Peyer's patch (tissue), 4 donors: ENCODE data around the gene KRTAP29-1. TPM values are rescaled to one million over a fixed set of nuclear protein-coding genes. Genes with fewer than 3 reads are reported as not detected.
A peak's percentile ranks its signal among the peaks of the same experiment; 100 is the strongest.

ENCODE experiments used
- DNase-seq, 3 donors: peaks; one replicate each; pipeline ENCODE4 v3.0.0-alpha.2; 2017 to 2019
- H3K27ac ChIP-seq, 4 donors: fragments of 200-600 bp; sonication (generic); one replicate each; pipeline ENCODE4 v1.5.1; 2016 to 2019
- H3K27me3 ChIP-seq, 2 donors: fragments of 200-600 bp; sonication (generic); one replicate each; pipeline ENCODE4 v1.5.1; 2019
- H3K36me3 ChIP-seq, 3 donors: fragments of 200-600 bp; sonication (generic); one replicate each; pipeline ENCODE4 v1.5.1; 2016 to 2019
- H3K4me1 ChIP-seq, 4 donors: fragments of 200-600 bp; sonication (generic); one replicate each; pipeline ENCODE4 v1.5.1; 2016 to 2019
- H3K4me3 ChIP-seq, 4 donors: fragments of 200-600 bp; sonication (generic); 1 replicate in 3 of 4; 2 replicates in 1 of 4; pipeline ENCODE4 v1.5.1; 2016 to 2019; ENCODE audit warnings: mild to moderate bottlenecking in 1 of 4
- H3K9me3 ChIP-seq, 4 donors: fragments of 200-600 bp; sonication (generic); one replicate each; pipeline ENCODE4 v1.5.1; 2016 to 2019; ENCODE audit warnings: mild to moderate bottlenecking in 1 of 4
- POLR2A ChIP-seq, 2 donors: fragments of 450-650 bp; IDR thresholded peaks; one replicate each; pipeline ENCODE4 v1.5.1; 2017; ENCODE audit warnings: antibody characterized with exemption in 2 of 2, mild to moderate bottlenecking in 2 of 2, moderate library complexity in 2 of 2
- total RNA-seq, 4 donors: library from RNA; depleted of rRNA; stranded (reverse); fragments of >200 nt; gene quantifications; one replicate each; pipeline ENCODE4 v1.1.0, GENCODE V29; 2016
- TF ChIP-seq, protein P1 (sequence below), 6 experiments: fragments of 450-650 bp in 4 of 6; fragments of 200-600 bp in 2 of 6; sonication (generic) in 1 of 6; IDR thresholded peaks; one replicate each; pipeline ENCODE4 v1.5.1; 2017 to 2019; ENCODE audit warnings: antibody characterized with exemption in 6 of 6, mild to moderate bottlenecking in 3 of 6, moderate library complexity in 1 of 6

The KRTAP29-1 gene
- total RNA-seq, 4 donors from 2014 or later: not detected

DNA sequence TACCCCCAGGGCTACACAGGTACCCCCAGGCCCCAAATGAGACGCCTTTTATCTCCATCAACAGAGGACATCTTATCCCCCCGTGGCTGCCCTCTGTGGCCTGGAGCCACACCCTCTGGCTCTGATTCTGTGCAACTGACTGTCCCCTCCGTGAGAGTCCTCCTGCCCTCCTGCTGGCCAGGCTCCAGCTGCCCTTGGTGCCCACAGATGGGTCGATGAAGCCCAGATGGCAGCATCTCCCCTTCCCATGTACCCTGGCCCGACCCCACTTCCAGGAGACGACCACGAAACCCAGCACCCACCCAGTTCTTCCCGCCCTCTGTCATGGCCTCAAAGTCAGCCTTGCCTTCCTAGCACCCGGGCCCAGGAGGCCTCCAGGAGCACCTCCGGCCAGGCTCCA lies 22.5 kb upstream of the KRTAP29-1 start:
- Histone ChIP-seq H3K4me3 (no peak overlapping the region), H3K27me3 (no peaks in the 10 kb centered on the region), H3K36me3 (no peaks in the 10 kb centered on the region), H3K9me3 (no peaks in the 10 kb centered on the region), H3K27ac (no peak overlapping the region), H3K4me1 (no peaks in the 10 kb centered on the region)
- no peak for TF ChIP-seq POLR2A (IDR thresholded peaks at IDR 0.05)
- TF ChIP-seq, protein P1, sequence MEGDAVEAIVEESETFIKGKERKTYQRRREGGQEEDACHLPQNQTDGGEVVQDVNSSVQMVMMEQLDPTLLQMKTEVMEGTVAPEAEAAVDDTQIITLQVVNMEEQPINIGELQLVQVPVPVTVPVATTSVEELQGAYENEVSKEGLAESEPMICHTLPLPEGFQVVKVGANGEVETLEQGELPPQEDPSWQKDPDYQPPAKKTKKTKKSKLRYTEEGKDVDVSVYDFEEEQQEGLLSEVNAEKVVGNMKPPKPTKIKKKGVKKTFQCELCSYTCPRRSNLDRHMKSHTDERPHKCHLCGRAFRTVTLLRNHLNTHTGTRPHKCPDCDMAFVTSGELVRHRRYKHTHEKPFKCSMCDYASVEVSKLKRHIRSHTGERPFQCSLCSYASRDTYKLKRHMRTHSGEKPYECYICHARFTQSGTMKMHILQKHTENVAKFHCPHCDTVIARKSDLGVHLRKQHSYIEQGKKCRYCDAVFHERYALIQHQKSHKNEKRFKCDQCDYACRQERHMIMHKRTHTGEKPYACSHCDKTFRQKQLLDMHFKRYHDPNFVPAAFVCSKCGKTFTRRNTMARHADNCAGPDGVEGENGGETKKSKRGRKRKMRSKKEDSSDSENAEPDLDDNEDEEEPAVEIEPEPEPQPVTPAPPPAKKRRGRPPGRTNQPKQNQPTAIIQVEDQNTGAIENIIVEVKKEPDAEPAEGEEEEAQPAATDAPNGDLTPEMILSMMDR (IDR thresholded peaks at IDR 0.05): no peak
- DNase-seq: peak in 1 of 3 donors; percentile 42

DNA sequence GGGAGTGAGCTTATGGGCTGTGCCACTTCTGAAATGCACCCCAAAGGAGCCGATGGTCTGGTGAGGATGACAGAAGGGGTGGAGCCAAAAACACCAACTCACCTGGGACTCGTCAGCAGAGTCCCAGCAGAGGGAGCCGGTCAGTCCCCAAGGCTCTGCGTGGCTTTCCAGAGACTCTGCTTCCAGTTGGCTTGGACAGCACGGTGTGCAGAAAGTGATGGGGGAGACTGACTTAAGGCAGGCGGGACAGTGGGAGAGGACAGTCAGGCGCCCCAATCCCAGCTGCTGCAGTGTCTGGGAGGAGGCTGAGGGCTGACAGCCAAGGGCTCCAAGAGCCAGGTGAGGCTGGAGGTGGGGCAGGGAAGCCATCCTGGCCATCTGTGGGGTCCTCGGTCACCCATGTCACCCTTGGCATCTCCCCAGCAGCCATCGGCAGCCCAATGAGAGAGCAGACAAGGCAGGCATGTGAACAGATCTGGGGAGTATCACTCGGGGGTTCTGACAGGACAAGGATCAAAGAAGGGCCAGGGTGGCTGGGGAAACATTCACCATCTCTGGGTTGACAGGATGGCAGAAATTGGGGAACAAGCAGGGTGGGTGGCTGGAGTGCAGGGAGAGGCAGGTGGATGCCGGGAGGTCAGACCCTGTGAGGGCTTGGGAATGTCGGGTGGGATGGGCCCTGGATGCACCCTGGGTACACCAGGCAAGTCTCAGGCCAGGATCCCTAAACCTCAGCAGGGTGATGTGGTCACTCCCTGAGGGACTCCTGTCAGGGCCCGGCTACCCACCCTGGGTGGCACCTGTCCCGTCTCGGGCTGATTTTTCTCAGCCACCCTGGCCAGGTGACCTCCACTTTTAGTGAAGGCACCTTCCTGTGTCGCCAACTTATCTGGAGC lies 21.8 kb upstream of the KRTAP29-1 start:
- no peaks in the 10 kb centered on the region for H3K4me1 ChIP-seq
- no peaks in the 10 kb centered on the region for H3K27me3 ChIP-seq

DNA sequence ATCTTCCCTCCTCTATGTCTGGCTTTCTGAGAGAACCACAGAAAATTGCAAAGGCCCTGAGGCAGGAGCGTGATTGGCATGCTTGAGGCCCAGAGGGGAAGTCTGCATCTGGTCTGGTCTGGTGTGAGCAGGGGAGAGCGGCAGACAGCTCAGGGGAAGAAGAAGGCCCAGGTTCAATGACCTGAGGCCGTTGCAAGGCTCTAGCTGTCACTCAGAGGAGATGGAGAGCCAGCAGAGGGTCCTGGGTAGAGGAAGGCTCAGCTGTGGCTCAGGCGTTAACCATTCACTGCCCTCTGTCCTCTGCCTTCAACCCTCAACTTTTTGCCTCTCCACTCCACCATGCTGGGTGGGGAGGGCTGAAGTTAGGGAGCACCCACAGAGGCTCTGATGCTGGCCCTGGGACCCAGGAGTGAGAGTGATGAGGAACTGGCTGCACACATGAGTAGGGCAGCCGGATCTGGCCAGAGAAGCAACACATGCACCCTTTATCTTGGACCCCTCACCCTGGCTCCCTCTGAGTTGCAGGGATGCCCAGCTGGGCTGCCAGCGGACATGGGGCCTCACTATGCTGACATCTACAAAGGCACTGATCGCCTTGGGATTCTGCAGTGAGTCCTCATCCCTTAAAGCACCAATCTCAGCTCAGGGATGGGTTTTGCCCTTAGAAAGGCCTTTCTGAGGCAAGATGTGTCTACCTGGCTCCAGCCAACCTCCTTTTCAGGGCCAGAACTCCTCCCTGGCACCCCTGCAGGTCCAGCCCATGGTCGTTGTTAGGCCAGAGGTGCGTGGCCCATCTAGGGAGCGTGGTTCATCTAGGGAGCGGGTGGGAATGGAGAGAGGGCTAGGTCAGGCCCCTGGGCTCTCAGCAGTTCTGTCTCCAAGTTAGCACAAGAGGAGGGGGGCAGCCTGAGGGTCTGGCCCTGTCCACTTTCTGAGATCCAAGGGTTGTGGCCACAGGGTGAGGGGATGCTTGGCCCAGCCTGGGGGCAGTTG lies 20.5 kb upstream of the KRTAP29-1 start:
- Histone ChIP-seq H3K27me3 (no peaks in the 10 kb centered on the region), H3K36me3 (no peaks in the 10 kb centered on the region), H3K4me1 (no peaks in the 10 kb centered on the region), H3K4me3 (no peak overlapping the region), H3K9me3 (peaks cover 0 to 3% (median 0%) of the 10 kb centered on the region in 4 donors), H3K27ac (no peak overlapping the region)
- DNase-seq: no peak
- TF ChIP-seq, protein P1 (IDR thresholded peaks at IDR 0.05): no peak
- TF ChIP-seq POLR2A (IDR thresholded peaks at IDR 0.05): no peak

More for the DNA sequence above, 21.8 kb upstream of the KRTAP29-1 start:
- TF ChIP-seq, protein P1 (IDR thresholded peaks at IDR 0.05): peak in 3 of 6 experiments; percentile 23 to 33 (median 32)
- no peak for TF ChIP-seq POLR2A (IDR thresholded peaks at IDR 0.05)
- Histone ChIP-seq H3K9me3 (peaks cover 0 to 3% (median 0%) of the 10 kb centered on the region in 4 donors), H3K27ac (no peak overlapping the region), H3K4me3 (no peak overlapping the region), H3K36me3 (no peaks in the 10 kb centered on the region)
- DNase-seq: peak in 1 of 3 donors; percentile 51

DNA sequence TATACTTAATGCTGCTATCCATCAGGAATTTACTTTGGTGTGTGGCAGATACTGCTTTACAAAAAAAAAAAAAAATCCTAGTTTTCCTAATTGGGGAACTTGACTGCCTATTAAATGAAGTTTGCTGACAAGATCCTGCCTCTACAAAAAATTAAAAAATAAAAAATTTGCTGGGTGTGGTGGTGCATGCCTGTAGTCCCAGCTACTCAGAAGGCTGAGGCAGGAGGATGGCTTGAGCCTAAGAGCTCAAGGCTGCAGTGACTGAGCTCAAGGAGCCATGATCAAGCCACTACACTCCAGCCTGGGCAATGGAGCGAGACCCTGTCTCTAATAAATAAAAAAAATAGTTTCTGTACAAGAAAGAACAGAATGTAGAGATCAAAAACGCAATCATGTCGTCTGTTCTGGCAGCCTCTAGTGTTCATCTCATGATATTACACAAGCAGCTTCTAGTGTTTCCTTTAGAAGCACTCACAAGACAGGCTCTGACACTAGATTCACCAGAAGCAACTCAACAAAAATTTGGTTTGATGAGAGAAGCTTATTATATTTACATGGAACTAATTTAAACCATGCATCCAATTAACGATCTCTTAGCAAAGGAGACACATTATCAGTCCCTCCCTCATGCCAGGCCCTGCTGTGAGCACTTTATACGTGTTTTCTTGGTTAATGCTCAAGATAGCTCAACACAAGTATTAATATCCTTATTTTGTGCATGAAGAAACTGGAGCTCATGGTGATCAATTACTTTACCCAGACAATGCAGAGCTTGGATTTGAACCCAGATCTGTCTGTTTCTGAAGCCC lies 19.6 kb upstream of the KRTAP29-1 start:
- no peak for TF ChIP-seq POLR2A (IDR thresholded peaks at IDR 0.05)
- TF ChIP-seq, protein P1 (IDR thresholded peaks at IDR 0.05): peak; percentile 56 to 91 (median 79)
- no peak for DNase-seq
- Histone ChIP-seq H3K36me3 (no peaks in the 10 kb centered on the region), H3K4me1 (no peaks in the 10 kb centered on the region), H3K27me3 (no peaks in the 10 kb centered on the region), H3K9me3 (peaks cover 0 to 3% (median 0%) of the 10 kb centered on the region in 4 donors), H3K27ac (no peak overlapping the region), H3K4me3 (no peak overlapping the region)

DNA sequence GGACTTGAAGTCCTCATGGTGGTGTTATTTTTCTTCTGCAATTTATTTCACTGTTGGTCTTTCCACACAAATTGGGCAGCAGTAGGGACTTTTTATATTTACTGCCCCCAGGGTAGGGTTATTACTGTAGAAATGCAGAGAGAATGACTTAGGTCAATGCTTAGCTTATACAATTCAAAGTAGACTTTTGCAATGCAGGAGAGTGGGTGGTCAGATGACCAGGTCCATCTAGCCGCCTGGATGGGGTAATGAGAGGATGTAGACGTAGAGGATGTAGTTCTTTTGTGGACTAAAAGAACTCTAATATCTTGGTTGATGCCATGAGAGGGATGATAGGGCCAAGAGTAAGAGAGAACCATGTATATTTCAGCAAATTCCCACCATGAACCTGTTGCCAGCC lies 15.6 kb upstream of the KRTAP29-1 start:
- H3K36me3 ChIP-seq: no peaks in the 10 kb centered on the region
- H3K27ac ChIP-seq: no peak overlapping the region
- TF ChIP-seq, protein P1 (IDR thresholded peaks at IDR 0.05): no peak
- no peak for TF ChIP-seq POLR2A (IDR thresholded peaks at IDR 0.05)
- H3K27me3 ChIP-seq: no peaks in the 10 kb centered on the region
- no peaks in the 10 kb centered on the region for H3K4me1 ChIP-seq
- no peak overlapping the region for H3K4me3 ChIP-seq
- DNase-seq: no peak
- H3K9me3 ChIP-seq: peaks cover 0 to 3% (median 0%) of the 10 kb centered on the region in 4 donors
